AG09309 (cell line): ENCODE data around the gene PTPRG.
A peak's percentile ranks its signal among the peaks of the same experiment; 100 is the strongest.

Experiments used
- DNase-seq: peaks from one replicate; pipeline ENCODE4 v3.0.0-alpha.2; 2010; ENCODE audit warnings: low read depth
- H3K4me3 ChIP-seq: 2 replicates; pipeline ENCODE4 v1.5.1; 2011; ENCODE audit warnings: mild to moderate bottlenecking, low read depth, low read length, moderate library complexity; ENCODE audit not compliant: control insufficient read depth
- CTCF ChIP-seq: IDR thresholded peaks from 2 replicates; pipeline ENCODE4 v1.5.1; 2011; ENCODE audit warnings: mild to moderate bottlenecking, low read depth, low read length, inconsistent platforms; ENCODE audit not compliant: insufficient read depth, control insufficient read depth; ENCODE audit errors: missing control alignments

PTPRG gene

GRCh38 chr3:62199126-62199525 is 637.8 kb downstream of the PTPRG start:
- no peak for DNase-seq
- TF ChIP-seq CTCF = no peak
- no peak overlapping the region for H3K4me3 ChIP-seq

- H3K4me3 ChIP-seq = no peak overlapping the region
- peak; percentile 45 for TF ChIP-seq CTCF
- peak; percentile 13 for DNase-seq
Observed at GRCh38 chr3:62201438-62202035, 640.2 kb downstream of the PTPRG start.

GRCh38 chr3:62203152-62203551 is 641.8 kb downstream of the PTPRG start:
- DNase-seq = no peak
- TF ChIP-seq CTCF = no peak

GRCh38 chr3:62203561-62203960 is 642.2 kb downstream of the PTPRG start:
- H3K4me3 ChIP-seq = no peak overlapping the region
- no peak for TF ChIP-seq CTCF
- no peak for DNase-seq

More at GRCh38 chr3:62203152-62203551, 641.8 kb downstream of the PTPRG start:
- H3K4me3 ChIP-seq = no peak overlapping the region

- H3K4me3 ChIP-seq = no peak overlapping the region
- no peak for DNase-seq
- TF ChIP-seq CTCF = no peak
Observed at GRCh38 chr3:62207197-62207596, 645.8 kb downstream of the PTPRG start.

GRCh38 chr3:62208385-62208784 is 647.0 kb downstream of the PTPRG start:
- no peak for TF ChIP-seq CTCF
- no peak for DNase-seq

GRCh38 chr3:62209101-62209500 is 647.7 kb downstream of the PTPRG start:
- DNase-seq = no peak
- no peak overlapping the region for H3K4me3 ChIP-seq
- no peak for TF ChIP-seq CTCF

More at GRCh38 chr3:62208385-62208784, 647.0 kb downstream of the PTPRG start:
- H3K4me3 ChIP-seq = no peak overlapping the region
